Measurements from ENCODE around the gene DIP2B. TPM values are rescaled to one million over a fixed set of nuclear protein-coding genes. Genes with fewer than 3 reads are reported as not detected.

Gene DIP2B
- total RNA-seq, 1 donor from 2014 or later = 37.1 TPM

DNA sequence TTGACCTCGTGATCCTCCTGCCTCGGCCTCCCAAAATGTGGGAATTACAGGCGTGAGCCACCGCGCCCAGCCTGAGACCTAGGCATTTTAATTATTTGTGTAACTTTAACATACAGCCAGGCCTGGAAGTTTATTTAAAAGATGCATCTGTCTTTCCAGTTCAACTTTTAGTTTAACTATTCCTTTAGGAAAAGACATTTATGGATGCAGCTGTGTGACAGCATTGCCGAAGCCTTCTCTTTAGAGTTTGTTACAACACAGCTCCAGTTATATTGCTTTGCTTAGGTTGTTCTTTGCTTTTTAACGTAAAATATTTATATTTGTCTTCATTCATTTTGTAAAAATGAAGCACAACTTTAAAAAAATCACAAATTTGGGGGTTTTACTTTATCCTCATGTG lies 67.0 kb downstream of the DIP2B start:
- H3K79me2 ChIP-seq (ENCODE audit: low read depth) = peaks cover 88% of the 10 kb centered on the region

GRCh38 chr12:50572287-50572686 lies 67.5 kb downstream of the DIP2B start:
- no peak overlapping the region for H3K4me3 ChIP-seq
- H3K36me3 ChIP-seq = no peaks in the 10 kb centered on the region
- peaks cover 2% of the 10 kb centered on the region for H3K27me3 Mint-ChIP-seq (ENCODE audit: insufficient read depth, low read depth)
- peak overlapping the region; percentile 10 for H3K4me2 ChIP-seq
- no peak overlapping the region for H3K27ac Mint-ChIP-seq
- H3K27ac ChIP-seq = no peak overlapping the region
- H4K20me1 ChIP-seq (ENCODE audit: low read depth) = peaks cover 17% of the 10 kb centered on the region
- DNase-seq (ENCODE audit: low spot score) = no peak
- no peaks in the 10 kb centered on the region for H3K27me3 ChIP-seq
- TF ChIP-seq CTCF (IDR thresholded peaks at IDR 0.05) (no peak), EZH2 (IDR thresholded peaks at IDR 0.05) (no peak), EZH2phosphoT487 (IDR thresholded peaks at IDR 0.05) (no peak)
- no peaks in the 10 kb centered on the region for H3K9me3 ChIP-seq (ENCODE audit: low read depth)
- H3F3A ChIP-seq (ENCODE audit: low read depth) = peaks cover 22% of the 10 kb centered on the region
- no peak overlapping the region for H3K9ac ChIP-seq
- peaks cover 19% of the 10 kb centered on the region for H3K4me1 Mint-ChIP-seq
- H3K4me3 Mint-ChIP-seq = no peak overlapping the region
- no peaks in the 10 kb centered on the region for H3K9me3 Mint-ChIP-seq
- H3K4me1 ChIP-seq = peaks cover 57% of the 10 kb centered on the region
- no peak overlapping the region for H2AFZ ChIP-seq (replicated peaks)
- H3K36me3 Mint-ChIP-seq = peaks cover 2% of the 10 kb centered on the region
- peaks cover 85% of the 10 kb centered on the region for H3K79me2 ChIP-seq (ENCODE audit: low read depth)

More for the DNA sequence above, 67.0 kb downstream of the DIP2B start:
- Mint-ChIP-seq H3K27me3 (ENCODE audit: insufficient read depth, low read depth) (peaks cover 2% of the 10 kb centered on the region), H3K27ac (no peak overlapping the region), H3K36me3 (peaks cover 3% of the 10 kb centered on the region), H3K4me3 (no peak overlapping the region), H3K4me1 (peaks cover 19% of the 10 kb centered on the region), H3K9me3 (no peaks in the 10 kb centered on the region)
- H3K4me2 ChIP-seq = no peak overlapping the region
- H3K4me3 ChIP-seq = no peak overlapping the region
- DNase-seq (ENCODE audit: low spot score) = no peak
- no peak overlapping the region for H3K9ac ChIP-seq
- H4K20me1 ChIP-seq (ENCODE audit: low read depth) = peaks cover 17% of the 10 kb centered on the region
- H3K27ac ChIP-seq = no peak overlapping the region
- H3K36me3 ChIP-seq = no peaks in the 10 kb centered on the region
- no peak for TF ChIP-seq EZH2phosphoT487 (IDR thresholded peaks at IDR 0.05)
- TF ChIP-seq CTCF (IDR thresholded peaks at IDR 0.05) = no peak
- no peak for TF ChIP-seq EZH2 (IDR thresholded peaks at IDR 0.05)
- peaks cover 57% of the 10 kb centered on the region for H3K4me1 ChIP-seq
- H2AFZ ChIP-seq (replicated peaks) = no peak overlapping the region
- no peaks in the 10 kb centered on the region for H3K27me3 ChIP-seq
- peaks cover 22% of the 10 kb centered on the region for H3F3A ChIP-seq (ENCODE audit: low read depth)
- H3K9me3 ChIP-seq (ENCODE audit: low read depth) = no peaks in the 10 kb centered on the region

DNA sequence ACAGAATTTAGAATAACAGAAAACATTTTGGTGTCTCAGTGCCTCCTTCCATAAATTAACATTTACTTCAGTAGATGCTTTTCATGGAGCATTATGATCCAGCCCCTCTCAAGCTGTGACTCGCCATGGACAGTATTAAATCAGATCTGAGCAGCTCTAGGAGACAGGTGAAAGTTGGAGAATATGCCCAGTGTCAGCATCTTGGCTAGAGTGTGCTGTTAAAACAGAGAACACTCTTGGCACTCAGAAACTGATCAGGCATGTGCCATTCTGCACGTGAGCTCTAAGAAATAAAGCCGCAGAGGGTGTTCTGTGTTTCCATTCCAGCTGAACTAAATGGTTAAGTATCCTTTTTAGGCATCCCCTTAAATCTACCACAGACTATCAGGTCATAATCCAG lies 68.0 kb downstream of the DIP2B start:
- Mint-ChIP-seq H3K4me1 (peaks cover 19% of the 10 kb centered on the region), H3K27me3 (ENCODE audit: insufficient read depth, low read depth) (no peaks in the 10 kb centered on the region), H3K36me3 (peaks cover under 1% of the 10 kb centered on the region), H3K27ac (no peak overlapping the region), H3K9me3 (no peaks in the 10 kb centered on the region), H3K4me3 (no peak overlapping the region)
- H3K9me3 ChIP-seq (ENCODE audit: low read depth) = no peaks in the 10 kb centered on the region
- H3K9ac ChIP-seq = no peak overlapping the region
- peaks cover 20% of the 10 kb centered on the region for H3F3A ChIP-seq (ENCODE audit: low read depth)
- no peaks in the 10 kb centered on the region for H3K27me3 ChIP-seq
- peaks cover 17% of the 10 kb centered on the region for H4K20me1 ChIP-seq (ENCODE audit: low read depth)
- H3K27ac ChIP-seq = no peak overlapping the region
- H3K4me2 ChIP-seq = peak overlapping the region; percentile 10
- no peaks in the 10 kb centered on the region for H3K36me3 ChIP-seq
- H3K79me2 ChIP-seq (ENCODE audit: low read depth) = peaks cover 84% of the 10 kb centered on the region
- peaks cover 57% of the 10 kb centered on the region for H3K4me1 ChIP-seq
- DNase-seq (ENCODE audit: low spot score) = no peak
- H2AFZ ChIP-seq (replicated peaks) = no peak overlapping the region
- TF ChIP-seq EZH2phosphoT487 (IDR thresholded peaks at IDR 0.05) (no peak), CTCF (IDR thresholded peaks at IDR 0.05) (no peak), EZH2 (IDR thresholded peaks at IDR 0.05) (no peak)
- no peak overlapping the region for H3K4me3 ChIP-seq

Measured in neural progenitor cell (in vitro differentiated cells).